K562 (cell line): ENCODE results near the gene PREX1.

Experiments
- CBX5 ChIP-seq: IDR thresholded peaks from 2 replicates; pipeline ENCODE4 v1.6.1; 2014; ENCODE audit warnings: low read depth, borderline replicate concordance
- EZH2 ChIP-seq: IDR thresholded peaks from 2 replicates; pipeline ENCODE4 v1.6.1; 2012; ENCODE audit warnings: low read depth, mild to moderate bottlenecking, inconsistent platforms, low read length, borderline replicate concordance
- LCOR ChIP-seq: sonication (generic); formaldehyde crosslinking; IDR thresholded peaks from 2 replicates; pipeline ENCODE4 v1.8.0; 2022; ENCODE audit warnings: mild to moderate bottlenecking, missing genetic modification reagents
- POLR2A ChIP-seq: fragments of 450-650 bp; conservative IDR thresholded peaks from 2 replicates; pipeline ENCODE4 v1.6.1; 2016
- POLR2AphosphoS5 ChIP-seq: IDR thresholded peaks from 2 replicates; pipeline ENCODE4 v1.6.1; 2011; ENCODE audit warnings: mild to moderate bottlenecking, low read depth, low read length, moderate library complexity; ENCODE audit not compliant: control insufficient read depth, insufficient read depth
- RBM34 ChIP-seq: fragments of 200-400 bp; formaldehyde crosslinking; IDR thresholded peaks from 2 replicates; pipeline ENCODE4 v1.6.1; 2018; ENCODE audit warnings: low read length, borderline replicate concordance; ENCODE audit not compliant: insufficient read depth
- SOX6 ChIP-seq: fragments of 450-650 bp; IDR thresholded peaks from 2 replicates; pipeline ENCODE4 v1.6.1; 2014; ENCODE audit warnings: mild to moderate bottlenecking
- TAF1 ChIP-seq: IDR thresholded peaks from 2 replicates; pipeline ENCODE4 v1.6.1; 2011; ENCODE audit warnings: mild to moderate bottlenecking, low read length, moderate library complexity; ENCODE audit not compliant: insufficient read depth, control insufficient read depth, severe bottlenecking; ENCODE audit errors: extremely low read depth
- ZNF274 ChIP-seq: IDR thresholded peaks from 2 replicates; pipeline ENCODE4 v1.6.1; 2011; ENCODE audit warnings: low read depth, mild to moderate bottlenecking, low read length, moderate library complexity, borderline replicate concordance
- ZNF586 ChIP-seq: fragments of 450-650 bp; formaldehyde crosslinking; conservative IDR thresholded peaks from 2 replicates; pipeline ENCODE4 v1.4.0; 2020; ENCODE audit warnings: mild to moderate bottlenecking, moderate library complexity
- TF ChIP-seq, protein P1 (sequence below), 3 experiments: IDR thresholded peaks in 2 of 3; conservative IDR thresholded peaks in 1 of 3; 2 replicates each; pipeline ENCODE4 v1.5.1; 2011 to 2012; ENCODE audit warnings: low read length in 3 of 3, mild to moderate bottlenecking in 3 of 3, control low read depth in 2 of 3, improper control_type of control experiment in 1 of 3, inconsistent platforms in 1 of 3, low read depth in 1 of 3, mixed read lengths in 1 of 3, moderate library complexity in 1 of 3; ENCODE audit not compliant: insufficient read depth in 2 of 3
- TF ChIP-seq, protein P2 (sequence below): fragments of 450-650 bp; formaldehyde crosslinking; IDR thresholded peaks from 2 replicates; pipeline ENCODE4 v1.4.0; 2020; ENCODE audit warnings: mild to moderate bottlenecking, moderate library complexity
- TF ChIP-seq, protein P3 (sequence below): IDR thresholded peaks from 2 replicates; pipeline ENCODE4 v1.6.1; 2012; ENCODE audit warnings: low read depth, low read length, improper control_type of control experiment, borderline replicate concordance
- TF ChIP-seq, protein P4 (sequence below): sonication (generic); formaldehyde crosslinking; IDR thresholded peaks from 2 replicates; pipeline ENCODE4 v1.8.0; 2023; ENCODE audit warnings: mild to moderate bottlenecking, missing genetic modification reagents

DNA sequence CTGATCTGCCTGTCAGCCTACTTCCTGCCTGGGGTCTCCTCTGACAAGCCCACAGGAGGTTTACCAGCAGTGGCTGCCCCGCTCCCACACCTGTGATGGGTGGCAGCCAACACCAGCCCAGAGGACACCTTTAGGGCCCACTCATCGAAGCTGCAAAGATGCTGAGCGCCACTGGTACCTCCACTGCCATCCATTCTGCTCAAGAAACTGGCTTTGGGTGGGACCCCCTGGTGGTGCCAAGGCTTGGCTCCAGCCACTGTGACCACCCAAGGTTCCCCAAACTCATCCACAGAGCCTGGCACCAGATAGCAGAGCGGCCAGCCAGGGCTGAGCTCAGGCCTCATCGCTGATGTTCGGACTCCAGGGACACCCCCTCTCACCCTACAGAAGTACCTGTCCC is 42.5 kb downstream of the PREX1 start:
- no peak for TF ChIP-seq ZNF586
- no peak for TF ChIP-seq LCOR (CRISPR knock-in tag)
- no peak for TF ChIP-seq RBM34
- TF ChIP-seq, protein P1, sequence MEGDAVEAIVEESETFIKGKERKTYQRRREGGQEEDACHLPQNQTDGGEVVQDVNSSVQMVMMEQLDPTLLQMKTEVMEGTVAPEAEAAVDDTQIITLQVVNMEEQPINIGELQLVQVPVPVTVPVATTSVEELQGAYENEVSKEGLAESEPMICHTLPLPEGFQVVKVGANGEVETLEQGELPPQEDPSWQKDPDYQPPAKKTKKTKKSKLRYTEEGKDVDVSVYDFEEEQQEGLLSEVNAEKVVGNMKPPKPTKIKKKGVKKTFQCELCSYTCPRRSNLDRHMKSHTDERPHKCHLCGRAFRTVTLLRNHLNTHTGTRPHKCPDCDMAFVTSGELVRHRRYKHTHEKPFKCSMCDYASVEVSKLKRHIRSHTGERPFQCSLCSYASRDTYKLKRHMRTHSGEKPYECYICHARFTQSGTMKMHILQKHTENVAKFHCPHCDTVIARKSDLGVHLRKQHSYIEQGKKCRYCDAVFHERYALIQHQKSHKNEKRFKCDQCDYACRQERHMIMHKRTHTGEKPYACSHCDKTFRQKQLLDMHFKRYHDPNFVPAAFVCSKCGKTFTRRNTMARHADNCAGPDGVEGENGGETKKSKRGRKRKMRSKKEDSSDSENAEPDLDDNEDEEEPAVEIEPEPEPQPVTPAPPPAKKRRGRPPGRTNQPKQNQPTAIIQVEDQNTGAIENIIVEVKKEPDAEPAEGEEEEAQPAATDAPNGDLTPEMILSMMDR (IDR thresholded peaks at IDR 0.05 in 2 of 3, conservative IDR thresholded peaks at IDR 0.05 in 1 of 3; ENCODE audit: insufficient read depth in 2 of 3, low read depth in 1 of 3, low read length in 3 of 3): no peak
- TF ChIP-seq POLR2A: no peak
- TF ChIP-seq ZNF274: no peak
- TF ChIP-seq CBX5: no peak
- TF ChIP-seq, protein P2, sequence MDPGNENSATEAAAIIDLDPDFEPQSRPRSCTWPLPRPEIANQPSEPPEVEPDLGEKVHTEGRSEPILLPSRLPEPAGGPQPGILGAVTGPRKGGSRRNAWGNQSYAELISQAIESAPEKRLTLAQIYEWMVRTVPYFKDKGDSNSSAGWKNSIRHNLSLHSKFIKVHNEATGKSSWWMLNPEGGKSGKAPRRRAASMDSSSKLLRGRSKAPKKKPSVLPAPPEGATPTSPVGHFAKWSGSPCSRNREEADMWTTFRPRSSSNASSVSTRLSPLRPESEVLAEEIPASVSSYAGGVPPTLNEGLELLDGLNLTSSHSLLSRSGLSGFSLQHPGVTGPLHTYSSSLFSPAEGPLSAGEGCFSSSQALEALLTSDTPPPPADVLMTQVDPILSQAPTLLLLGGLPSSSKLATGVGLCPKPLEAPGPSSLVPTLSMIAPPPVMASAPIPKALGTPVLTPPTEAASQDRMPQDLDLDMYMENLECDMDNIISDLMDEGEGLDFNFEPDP: no peak
- TF ChIP-seq, protein P3, sequence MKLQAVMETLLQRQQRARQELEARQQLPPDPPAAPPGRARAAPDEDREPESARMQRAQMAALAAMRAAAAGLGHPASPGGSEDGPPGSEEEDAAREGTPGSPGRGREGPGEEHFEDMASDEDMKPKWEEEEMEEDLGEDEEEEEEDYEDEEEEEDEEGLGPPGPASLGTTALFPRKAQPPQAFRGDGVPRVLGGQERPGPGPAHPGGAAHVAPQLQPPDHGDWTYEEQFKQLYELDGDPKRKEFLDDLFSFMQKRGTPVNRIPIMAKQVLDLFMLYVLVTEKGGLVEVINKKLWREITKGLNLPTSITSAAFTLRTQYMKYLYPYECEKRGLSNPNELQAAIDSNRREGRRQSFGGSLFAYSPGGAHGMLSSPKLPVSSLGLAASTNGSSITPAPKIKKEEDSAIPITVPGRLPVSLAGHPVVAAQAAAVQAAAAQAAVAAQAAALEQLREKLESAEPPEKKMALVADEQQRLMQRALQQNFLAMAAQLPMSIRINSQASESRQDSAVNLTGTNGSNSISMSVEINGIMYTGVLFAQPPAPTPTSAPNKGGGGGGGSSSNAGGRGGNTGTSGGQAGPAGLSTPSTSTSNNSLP: no peak
- no peak for TF ChIP-seq EZH2
- TF ChIP-seq TAF1: no peak
- TF ChIP-seq POLR2AphosphoS5: no peak
- TF ChIP-seq SOX6: no peak
- TF ChIP-seq, protein P4, sequence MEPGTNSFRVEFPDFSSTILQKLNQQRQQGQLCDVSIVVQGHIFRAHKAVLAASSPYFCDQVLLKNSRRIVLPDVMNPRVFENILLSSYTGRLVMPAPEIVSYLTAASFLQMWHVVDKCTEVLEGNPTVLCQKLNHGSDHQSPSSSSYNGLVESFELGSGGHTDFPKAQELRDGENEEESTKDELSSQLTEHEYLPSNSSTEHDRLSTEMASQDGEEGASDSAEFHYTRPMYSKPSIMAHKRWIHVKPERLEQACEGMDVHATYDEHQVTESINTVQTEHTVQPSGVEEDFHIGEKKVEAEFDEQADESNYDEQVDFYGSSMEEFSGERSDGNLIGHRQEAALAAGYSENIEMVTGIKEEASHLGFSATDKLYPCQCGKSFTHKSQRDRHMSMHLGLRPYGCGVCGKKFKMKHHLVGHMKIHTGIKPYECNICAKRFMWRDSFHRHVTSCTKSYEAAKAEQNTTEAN (CRISPR knock-in tag): no peak
